ENCODE measurements around the gene OR8J1. TPM values are rescaled to one million over a fixed set of nuclear protein-coding genes. Genes with fewer than 3 reads are reported as not detected.
"Not testable (repeated sequence)": the region's sequence is repeated elsewhere in the genome, so short reads cannot be mapped to it uniquely, and the experiment has no call there.

Gene OR8J1
- total and polyA plus RNA-seq, 7 experiments from 2014 or later = not detected

DNA sequence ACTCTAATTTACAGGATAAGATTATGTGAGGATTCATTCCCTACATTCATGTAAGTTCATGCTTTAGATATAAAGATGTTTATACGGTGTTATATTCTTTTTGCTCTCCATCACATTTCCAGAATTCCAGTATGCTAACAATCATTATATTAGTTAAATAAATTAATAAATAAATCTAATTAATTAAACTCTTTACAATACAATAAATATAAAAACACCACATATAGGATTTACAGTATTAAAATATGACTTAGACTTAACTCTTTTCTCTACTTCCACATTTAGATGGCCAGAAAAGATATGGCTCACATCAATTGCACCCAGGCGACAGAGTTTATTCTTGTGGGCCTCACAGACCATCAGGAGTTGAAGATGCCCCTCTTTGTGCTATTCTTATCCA is 21.2 kb downstream of the OR8J1 start, which contains the start of gene OR8U1:
Gene OR8U1, plus strand, starts transcription at position 301 of the 400 bp plus-strand sequence. Its CDS starts 0 bp downstream, at position 301.
- Histone ChIP-seq H3K27ac (ENCODE audit: low read depth, low read length) (no peak within 1 kb of the TSS), H3K36me3 (ENCODE audit: control insufficient read depth in 2 of 3, insufficient read depth in 3 of 3, low read length in 3 of 3) (no peaks in the 10 kb centered on the region), H3K4me3 (ENCODE audit: low read length) (no peak within 1 kb of the TSS), H3K4me1 (ENCODE audit: control insufficient read depth in 2 of 2, insufficient read depth in 2 of 2, low read length in 2 of 2) (no peaks in the 10 kb centered on the region), H3K9me3 (ENCODE audit: control insufficient read depth in 2 of 3, low read length in 3 of 3) (no peaks in the 10 kb centered on the region), H3K27me3 (ENCODE audit: control insufficient read depth in 2 of 2, insufficient read depth in 2 of 2, low read length in 2 of 2) (no peaks in the 10 kb centered on the region)
- CTCF ChIA-PET = no interaction called here
- POLR2A ChIA-PET = no interaction called here
- Mint-ChIP-seq H3K4me3 (no peak within 1 kb of the TSS), H3K27me3 (no peaks in the 10 kb centered on the region), H3K27ac (no peak within 1 kb of the TSS), H3K4me1 (no peaks in the 10 kb centered on the region), H3K36me3 (no peaks in the 10 kb centered on the region), H3K9me3 (peaks cover 2 to 16% (median 7%) of the 10 kb centered on the region in 11 donors)
- intact Hi-C loops (cut with micrococcal nuclease) = no loop called here
- no peak for ATAC-seq
- no peak for DNase-seq

DNA sequence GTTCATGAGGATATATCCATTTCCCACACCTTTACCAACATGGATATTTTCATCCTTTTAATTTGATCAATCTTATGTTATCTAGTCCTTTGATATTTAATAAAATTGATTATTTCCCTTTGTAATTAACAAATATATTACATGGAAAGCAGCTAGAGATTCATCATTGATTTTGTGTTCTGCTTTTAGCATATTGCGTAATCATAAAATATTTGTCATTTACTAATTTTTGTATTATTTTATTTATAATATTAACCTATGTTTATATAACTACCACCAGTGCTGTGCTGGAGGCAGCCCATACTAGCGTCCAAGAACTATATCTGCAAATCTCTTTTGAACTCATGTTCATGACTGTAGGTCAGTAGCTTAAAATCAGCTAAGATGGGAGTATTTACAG is 26.0 kb downstream of the OR8J1 start:
- H3K36me3 ChIP-seq (ENCODE audit: control insufficient read depth in 2 of 3, insufficient read depth in 3 of 3, low read length in 3 of 3) = no peaks in the 10 kb centered on the region
- H3K36me3 Mint-ChIP-seq = no peaks in the 10 kb centered on the region
- POLR2A ChIA-PET = no interaction called here
- H3K9me3 Mint-ChIP-seq = peaks cover 0 to 28% (median 8%) of the 10 kb centered on the region in 11 donors
- no peaks in the 10 kb centered on the region for H3K9me3 ChIP-seq (ENCODE audit: control insufficient read depth in 2 of 3, low read length in 3 of 3)
- H3K27me3 ChIP-seq (ENCODE audit: control insufficient read depth in 2 of 2, insufficient read depth in 2 of 2, low read length in 2 of 2) = no peaks in the 10 kb centered on the region
- no peak overlapping the region for H3K4me3 Mint-ChIP-seq
- H3K4me1 Mint-ChIP-seq = no peaks in the 10 kb centered on the region
- no peak overlapping the region for H3K27ac Mint-ChIP-seq
- no peaks in the 10 kb centered on the region for H3K4me1 ChIP-seq (ENCODE audit: control insufficient read depth in 2 of 2, insufficient read depth in 2 of 2, low read length in 2 of 2)
- intact Hi-C loops (cut with micrococcal nuclease) = no loop called here
- CTCF ChIA-PET = no interaction called here
- H3K4me3 ChIP-seq (ENCODE audit: low read length) = no peak overlapping the region
- H3K27ac ChIP-seq (ENCODE audit: low read depth, low read length) = no peak overlapping the region
- DNase-seq (no peak), ATAC-seq (no peak)
- no peaks in the 10 kb centered on the region for H3K27me3 Mint-ChIP-seq

DNA sequence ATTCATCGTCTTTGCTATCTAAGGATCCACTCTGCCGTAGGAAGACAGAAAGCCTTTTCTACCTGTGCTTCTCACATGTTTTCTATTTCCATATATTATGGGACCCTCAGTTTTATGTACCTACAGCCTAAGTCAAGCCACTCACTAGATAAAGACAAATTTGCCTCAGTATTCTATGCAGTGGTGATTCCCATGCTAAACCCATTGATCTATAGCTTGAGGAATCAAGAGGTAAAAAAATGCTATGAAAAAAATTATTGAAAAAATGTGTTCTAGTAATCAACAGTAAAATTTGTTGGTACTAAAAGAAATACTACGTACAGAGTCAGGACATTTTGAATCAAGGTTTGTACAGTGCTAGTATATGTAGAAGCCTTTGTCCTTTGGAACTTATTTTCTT is 40.3 kb downstream of the OR8J1 start:
- POLR2A ChIA-PET = no interaction called here
- Mint-ChIP-seq H3K36me3 (no peaks in the 10 kb centered on the region), H3K27me3 (no peaks in the 10 kb centered on the region), H3K27ac (no peak overlapping the region), H3K9me3 (peaks cover 0 to 19% (median 3%) of the 10 kb centered on the region in 11 donors), H3K4me3 (no peak overlapping the region), H3K4me1 (no peaks in the 10 kb centered on the region)
- ATAC-seq (no peak), DNase-seq (no peak)
- Histone ChIP-seq H3K27me3 (ENCODE audit: control insufficient read depth in 2 of 2, insufficient read depth in 2 of 2, low read length in 2 of 2) (no peaks in the 10 kb centered on the region), H3K4me1 (ENCODE audit: control insufficient read depth in 2 of 2, insufficient read depth in 2 of 2, low read length in 2 of 2) (no peaks in the 10 kb centered on the region), H3K9me3 (ENCODE audit: control insufficient read depth in 2 of 3, low read length in 3 of 3) (no peaks in the 10 kb centered on the region), H3K27ac (ENCODE audit: low read depth, low read length) (no peak overlapping the region), H3K4me3 (ENCODE audit: low read length) (no peak overlapping the region), H3K36me3 (ENCODE audit: control insufficient read depth in 2 of 3, insufficient read depth in 3 of 3, low read length in 3 of 3) (no peaks in the 10 kb centered on the region)
- intact Hi-C loops (cut with micrococcal nuclease) = no loop called here
- CTCF ChIA-PET = no interaction called here

DNA sequence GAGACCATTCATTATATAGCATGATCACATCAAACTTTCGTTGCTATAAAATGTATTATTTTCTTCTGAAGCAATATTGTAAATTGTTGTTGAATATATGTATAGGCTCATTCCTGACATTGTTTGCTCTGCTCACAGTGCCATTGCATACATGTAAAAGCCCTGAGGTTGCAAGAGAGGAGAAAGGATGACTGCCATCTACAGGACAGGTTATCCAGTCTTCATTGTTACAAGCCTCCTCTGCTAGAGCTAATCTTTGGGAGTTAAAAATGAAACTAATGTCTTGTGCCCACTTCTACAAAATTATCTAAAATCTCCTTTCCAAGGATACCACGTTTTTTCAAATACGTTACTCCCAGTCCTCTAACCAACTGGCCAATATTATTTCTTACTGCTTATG is 42.0 kb downstream of the OR8J1 start:
- H3K4me1 Mint-ChIP-seq = no peaks in the 10 kb centered on the region
- Histone ChIP-seq H3K4me1 (ENCODE audit: control insufficient read depth in 2 of 2, insufficient read depth in 2 of 2, low read length in 2 of 2) (no peaks in the 10 kb centered on the region), H3K4me3 (ENCODE audit: low read length) (no peak overlapping the region), H3K36me3 (ENCODE audit: control insufficient read depth in 2 of 3, insufficient read depth in 3 of 3, low read length in 3 of 3) (no peaks in the 10 kb centered on the region), H3K9me3 (ENCODE audit: control insufficient read depth in 2 of 3, low read length in 3 of 3) (no peaks in the 10 kb centered on the region), H3K27me3 (ENCODE audit: control insufficient read depth in 2 of 2, insufficient read depth in 2 of 2, low read length in 2 of 2) (no peaks in the 10 kb centered on the region), H3K27ac (ENCODE audit: low read depth, low read length) (no peak overlapping the region)
- no peaks in the 10 kb centered on the region for H3K36me3 Mint-ChIP-seq
- peaks cover 0 to 19% (median 3%) of the 10 kb centered on the region in 11 donors for H3K9me3 Mint-ChIP-seq
- POLR2A ChIA-PET = no interaction called here
- no peak overlapping the region for H3K27ac Mint-ChIP-seq
- intact Hi-C loops (cut with micrococcal nuclease) = no loop called here
- H3K27me3 Mint-ChIP-seq = no peaks in the 10 kb centered on the region
- CTCF ChIA-PET = no interaction called here
- H3K4me3 Mint-ChIP-seq = no peak overlapping the region
- DNase-seq (no peak), ATAC-seq (no peak)

DNA sequence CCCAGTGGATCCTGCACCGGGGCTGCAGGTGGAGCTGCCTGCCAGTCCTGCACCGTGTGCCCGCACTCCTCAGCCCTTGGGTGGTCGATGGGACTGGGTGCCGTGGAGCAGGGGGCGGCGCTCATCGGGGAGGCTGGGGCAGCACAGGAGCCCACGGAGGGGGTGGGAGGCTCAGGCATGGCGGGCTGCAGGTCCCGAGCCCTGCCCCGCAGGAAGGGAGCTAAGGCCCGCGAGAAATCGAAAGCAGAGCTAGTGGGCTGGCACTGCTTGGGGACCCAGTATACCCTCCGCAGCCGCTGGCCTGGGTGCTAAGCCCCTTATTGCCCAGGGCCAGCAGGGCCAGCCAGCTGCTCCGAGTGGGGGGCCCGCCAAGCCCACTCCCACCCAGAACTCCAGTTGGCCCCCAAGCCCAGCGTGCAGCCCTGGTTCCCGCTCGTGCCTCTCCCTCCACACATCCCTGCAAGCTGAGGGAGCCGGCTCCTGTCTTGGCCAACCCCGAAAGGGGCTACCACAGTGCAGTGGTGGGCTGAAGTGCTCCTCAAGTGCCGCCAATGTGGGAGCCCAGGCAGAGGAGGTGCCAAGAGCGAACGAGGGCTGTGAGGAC is 47.9 kb downstream of the OR8J1 start:
- H3K27ac ChIP-seq (ENCODE audit: low read depth, low read length); H3K9me3 ChIP-seq (ENCODE audit: control insufficient read depth in 2 of 3, low read length in 3 of 3); H3K27ac Mint-ChIP-seq; H3K4me1 Mint-ChIP-seq; ATAC-seq; H3K27me3 Mint-ChIP-seq; H3K36me3 Mint-ChIP-seq; H3K27me3 ChIP-seq (ENCODE audit: control insufficient read depth in 2 of 2, insufficient read depth in 2 of 2, low read length in 2 of 2); H3K4me1 ChIP-seq (ENCODE audit: control insufficient read depth in 2 of 2, insufficient read depth in 2 of 2, low read length in 2 of 2); H3K4me3 ChIP-seq (ENCODE audit: low read length); DNase-seq; POLR2A ChIA-PET; H3K36me3 ChIP-seq (ENCODE audit: control insufficient read depth in 2 of 3, insufficient read depth in 3 of 3, low read length in 3 of 3); CTCF ChIA-PET; intact Hi-C loops (cut with micrococcal nuclease); H3K4me3 Mint-ChIP-seq: not testable (repeated sequence)
- H3K9me3 Mint-ChIP-seq = peaks cover 0 to 24% (median 8%) of the 10 kb centered on the region in 11 donors

DNA sequence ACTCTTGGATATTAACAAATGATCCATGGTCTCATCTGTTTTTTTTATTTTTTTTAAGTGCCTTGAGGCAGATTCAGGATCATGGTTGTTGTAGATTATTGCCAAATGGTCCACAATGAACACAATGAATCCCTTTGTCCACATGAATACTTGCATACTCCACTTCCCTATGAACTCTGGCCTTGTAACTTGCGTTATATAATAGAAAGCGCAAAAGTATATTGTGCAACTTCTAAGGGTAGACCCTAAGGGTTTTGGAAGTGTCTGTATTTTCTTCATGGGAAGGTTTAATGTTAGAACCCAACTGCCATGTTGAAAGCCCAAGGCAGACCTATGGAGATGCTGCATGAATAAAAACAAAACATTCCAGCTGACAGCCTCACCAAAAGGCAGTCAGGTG is 50.3 kb downstream of the OR8J1 start:
- no peaks in the 10 kb centered on the region for H3K4me1 Mint-ChIP-seq
- ChIA-PET CTCF (no interaction called here), POLR2A (no interaction called here)
- ATAC-seq = no peak
- Histone ChIP-seq H3K27me3 (ENCODE audit: control insufficient read depth in 2 of 2, insufficient read depth in 2 of 2, low read length in 2 of 2) (no peaks in the 10 kb centered on the region), H3K4me3 (ENCODE audit: low read length) (no peak overlapping the region), H3K27ac (ENCODE audit: low read depth, low read length) (no peak overlapping the region), H3K9me3 (ENCODE audit: control insufficient read depth in 2 of 3, low read length in 3 of 3) (peaks cover 0 to 3% (median 0%) of the 10 kb centered on the region in 3 experiments), H3K4me1 (ENCODE audit: control insufficient read depth in 2 of 2, insufficient read depth in 2 of 2, low read length in 2 of 2) (no peaks in the 10 kb centered on the region), H3K36me3 (ENCODE audit: control insufficient read depth in 2 of 3, insufficient read depth in 3 of 3, low read length in 3 of 3) (no peaks in the 10 kb centered on the region)
- no peaks in the 10 kb centered on the region for H3K27me3 Mint-ChIP-seq
- DNase-seq = no peak
- H3K9me3 Mint-ChIP-seq = peaks cover 0 to 43% (median 19%) of the 10 kb centered on the region in 11 donors
- intact Hi-C loops (cut with micrococcal nuclease) = no loop called here
- H3K4me3 Mint-ChIP-seq = no peak overlapping the region
- H3K36me3 Mint-ChIP-seq = peaks cover 0 to 4% (median 0%) of the 10 kb centered on the region in 5 donors
- H3K27ac Mint-ChIP-seq = no peak overlapping the region

DNA sequence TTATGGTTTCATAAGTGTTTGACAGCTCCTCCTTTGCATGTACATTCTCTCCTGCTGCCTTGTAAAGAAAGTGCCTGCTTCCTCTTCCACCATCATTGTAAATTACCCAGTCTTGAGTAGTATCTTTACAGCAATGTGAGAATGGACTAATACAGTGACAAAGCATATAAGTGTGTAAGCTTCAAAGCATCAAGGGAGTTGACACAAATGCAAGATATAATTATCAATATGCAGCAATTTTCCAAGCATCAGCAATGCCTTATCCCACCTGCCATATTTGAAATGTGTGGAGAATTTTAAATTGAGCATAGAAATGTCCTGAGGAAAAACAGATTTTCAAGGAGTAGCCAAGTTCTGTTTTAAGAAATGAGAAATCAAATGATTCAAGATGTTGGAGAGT is 56.7 kb downstream of the OR8J1 start:
- CTCF ChIA-PET = no interaction called here
- Mint-ChIP-seq H3K9me3 (peaks cover 0 to 38% (median 19%) of the 10 kb centered on the region in 11 donors), H3K27me3 (no peaks in the 10 kb centered on the region), H3K27ac (no peak overlapping the region), H3K36me3 (peaks cover 0 to 4% (median 0%) of the 10 kb centered on the region in 5 donors), H3K4me3 (no peak overlapping the region), H3K4me1 (no peaks in the 10 kb centered on the region)
- no peak for ATAC-seq
- H3K27ac ChIP-seq (ENCODE audit: low read depth, low read length) = no peak overlapping the region
- H3K36me3 ChIP-seq (ENCODE audit: control insufficient read depth in 2 of 3, insufficient read depth in 3 of 3, low read length in 3 of 3) = no peaks in the 10 kb centered on the region
- H3K4me3 ChIP-seq (ENCODE audit: low read length) = no peak overlapping the region
- H3K9me3 ChIP-seq (ENCODE audit: control insufficient read depth in 2 of 3, low read length in 3 of 3) = peaks cover 0 to 2% (median 0%) of the 10 kb centered on the region in 3 experiments
- no peaks in the 10 kb centered on the region for H3K27me3 ChIP-seq (ENCODE audit: control insufficient read depth in 2 of 2, insufficient read depth in 2 of 2, low read length in 2 of 2)
- H3K4me1 ChIP-seq (ENCODE audit: control insufficient read depth in 2 of 2, insufficient read depth in 2 of 2, low read length in 2 of 2) = no peaks in the 10 kb centered on the region
- intact Hi-C loops (cut with micrococcal nuclease) = no loop called here
- no peak for DNase-seq
- POLR2A ChIA-PET = no interaction called here
